GM18505 (cell line): ENCODE results near the gene NTM.

Experiments
- ATAC-seq: cut with Tn5 transposase; IDR thresholded peaks from one replicate; pipeline ENCODE4 v1.9.1; 2021; ENCODE audit not compliant: unreplicated experiment
- POLR2A ChIP-seq: IDR thresholded peaks from 4 replicates; pipeline ENCODE4 v1.6.1; 2011; ENCODE audit warnings: borderline replicate concordance; ENCODE audit not compliant: insufficient read depth, insufficient read length; ENCODE audit errors: extremely low read depth

Gene NTM

DNA sequence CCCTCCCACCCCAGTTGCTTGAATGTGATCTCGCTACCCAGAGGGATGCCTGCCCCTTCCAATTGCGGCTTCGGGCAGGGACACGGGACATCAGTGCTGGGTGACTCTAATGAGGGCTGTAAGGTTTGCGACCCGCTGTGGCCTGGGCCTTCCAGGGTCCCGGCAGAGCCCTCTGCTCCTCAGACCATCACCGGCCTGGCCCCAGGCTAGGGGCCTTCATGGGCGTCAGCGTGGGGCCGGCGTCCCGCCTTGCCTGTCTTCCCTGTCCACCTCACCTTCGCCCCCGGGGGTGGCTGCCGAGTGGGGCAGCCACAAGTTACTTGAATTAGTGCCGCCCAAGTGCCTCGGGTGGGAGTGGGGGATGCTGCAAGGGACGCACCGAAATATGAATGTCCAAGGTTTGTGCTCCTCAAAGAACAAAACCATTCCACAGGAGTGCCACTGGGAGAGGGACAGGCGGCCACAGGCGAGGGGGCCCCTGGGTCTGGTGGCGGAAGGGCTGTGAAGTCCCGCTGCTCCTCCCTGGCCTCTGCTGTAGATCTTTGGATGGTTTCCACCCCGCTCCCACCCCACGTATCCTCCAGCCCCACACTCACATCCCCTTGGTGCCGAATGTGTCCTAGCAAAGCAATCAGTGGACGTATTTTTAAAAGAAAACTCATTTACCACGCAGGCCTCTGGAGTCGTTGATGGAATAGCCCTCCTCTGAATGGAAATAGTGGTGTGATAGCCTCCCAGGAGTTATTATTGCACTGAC, 317.1 kb downstream of the NTM start:
- TF ChIP-seq POLR2A = no peak
- no peak for ATAC-seq

- TF ChIP-seq POLR2A = no peak
- peak; percentile 66 for ATAC-seq
These were observed 317.8 kb downstream of the NTM start for GRCh38 chr11:131688048-131688693.

GRCh38 chr11:131689049-131689925, 318.9 kb downstream of the NTM start:
- no peak for ATAC-seq
- no peak for TF ChIP-seq POLR2A

- no peak for TF ChIP-seq POLR2A
- no peak for ATAC-seq
These were observed 319.9 kb downstream of the NTM start for GRCh38 chr11:131690362-131690761.

- no peak for ATAC-seq
- TF ChIP-seq POLR2A = no peak
These were observed 320.4 kb downstream of the NTM start for GRCh38 chr11:131690776-131691175.

DNA sequence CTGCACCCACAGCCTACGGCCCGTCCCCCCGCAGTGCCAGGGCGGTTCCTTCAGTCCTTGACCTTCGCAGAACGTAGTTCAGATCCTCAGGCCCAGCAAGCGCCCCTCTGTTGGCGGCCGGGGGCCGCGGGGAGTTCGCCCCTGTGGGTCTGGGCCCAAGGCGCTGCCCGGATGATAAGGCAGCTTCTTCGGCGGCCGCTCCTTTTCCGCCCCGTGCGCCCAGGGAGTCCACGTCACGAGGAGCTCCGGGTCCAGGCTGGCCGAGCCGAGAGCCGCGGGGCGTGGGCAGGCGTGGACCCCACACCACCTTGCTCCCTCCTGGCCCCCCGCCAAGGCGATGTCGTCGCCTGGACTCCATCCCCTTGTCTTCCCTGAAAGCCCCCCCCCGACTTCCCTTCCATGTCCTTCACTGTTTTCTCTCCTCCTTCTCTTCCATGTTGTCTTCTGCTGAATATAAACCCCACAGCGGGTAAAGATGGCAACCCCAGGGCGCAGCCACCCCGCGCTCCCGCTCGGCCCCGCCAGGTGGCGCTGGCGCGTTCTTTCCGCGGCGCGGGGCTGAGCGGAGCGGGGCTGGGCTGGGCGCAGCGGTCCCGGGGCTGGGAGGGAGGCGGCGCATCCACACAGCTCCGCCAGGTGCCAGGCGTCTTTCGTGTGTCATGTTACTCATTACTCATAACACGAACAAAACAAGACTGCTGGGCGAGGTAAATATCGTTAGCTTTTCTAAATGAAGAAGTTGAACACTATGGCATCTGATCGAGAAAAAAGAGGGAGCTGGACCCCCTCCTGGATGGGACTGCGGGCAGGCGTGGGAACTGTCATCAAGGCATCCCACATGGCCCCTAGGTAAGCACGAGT, 321.0 kb downstream of the NTM start:
- no peak for TF ChIP-seq POLR2A

GRCh38 chr11:131692151-131692550, 321.7 kb downstream of the NTM start:
- no peak for TF ChIP-seq POLR2A
- no peak for ATAC-seq

More for the DNA sequence above, 321.0 kb downstream of the NTM start:
- no peak for ATAC-seq

DNA sequence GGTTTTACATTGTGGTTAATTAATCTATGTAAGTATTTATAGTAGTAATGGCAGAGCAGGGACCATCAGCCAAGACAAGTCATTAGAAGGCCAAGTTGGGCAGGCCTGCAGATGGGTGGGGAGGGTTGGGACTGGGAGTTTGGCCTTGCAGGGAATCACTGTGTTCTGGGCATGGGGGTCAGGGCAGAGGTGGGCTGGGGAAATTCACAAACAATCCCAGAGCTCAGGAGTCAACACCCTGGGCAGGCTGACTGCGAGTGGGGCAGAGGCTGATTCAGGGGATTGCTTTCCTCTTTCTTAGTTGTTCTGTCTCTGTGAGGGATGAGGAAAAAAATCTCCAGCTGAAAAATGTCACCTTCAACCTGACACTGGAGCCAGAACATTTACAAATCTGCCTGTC, 322.5 kb downstream of the NTM start:
- TF ChIP-seq POLR2A = no peak

DNA sequence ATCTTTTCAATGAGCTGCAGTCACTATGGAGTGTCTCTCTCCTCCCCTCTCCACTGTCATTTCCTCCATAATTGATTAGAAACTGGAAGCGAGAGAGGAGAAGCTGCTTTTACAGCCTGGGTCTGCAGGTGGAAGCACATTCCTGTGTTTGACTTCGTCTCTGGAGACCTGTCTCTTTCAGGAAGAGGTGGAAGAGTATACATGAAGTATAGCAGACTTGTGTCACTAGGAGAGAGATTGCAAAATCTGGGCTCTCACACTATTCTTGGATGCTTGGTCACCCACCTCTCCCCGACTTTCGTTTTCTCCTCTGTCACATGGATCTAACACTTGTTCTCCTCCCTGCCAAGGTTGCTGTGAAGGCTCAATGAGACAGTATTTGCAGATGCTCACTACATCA, 323.3 kb downstream of the NTM start:
- no peak for ATAC-seq
- TF ChIP-seq POLR2A = no peak

More for the DNA sequence above, 322.5 kb downstream of the NTM start:
- no peak for ATAC-seq

DNA sequence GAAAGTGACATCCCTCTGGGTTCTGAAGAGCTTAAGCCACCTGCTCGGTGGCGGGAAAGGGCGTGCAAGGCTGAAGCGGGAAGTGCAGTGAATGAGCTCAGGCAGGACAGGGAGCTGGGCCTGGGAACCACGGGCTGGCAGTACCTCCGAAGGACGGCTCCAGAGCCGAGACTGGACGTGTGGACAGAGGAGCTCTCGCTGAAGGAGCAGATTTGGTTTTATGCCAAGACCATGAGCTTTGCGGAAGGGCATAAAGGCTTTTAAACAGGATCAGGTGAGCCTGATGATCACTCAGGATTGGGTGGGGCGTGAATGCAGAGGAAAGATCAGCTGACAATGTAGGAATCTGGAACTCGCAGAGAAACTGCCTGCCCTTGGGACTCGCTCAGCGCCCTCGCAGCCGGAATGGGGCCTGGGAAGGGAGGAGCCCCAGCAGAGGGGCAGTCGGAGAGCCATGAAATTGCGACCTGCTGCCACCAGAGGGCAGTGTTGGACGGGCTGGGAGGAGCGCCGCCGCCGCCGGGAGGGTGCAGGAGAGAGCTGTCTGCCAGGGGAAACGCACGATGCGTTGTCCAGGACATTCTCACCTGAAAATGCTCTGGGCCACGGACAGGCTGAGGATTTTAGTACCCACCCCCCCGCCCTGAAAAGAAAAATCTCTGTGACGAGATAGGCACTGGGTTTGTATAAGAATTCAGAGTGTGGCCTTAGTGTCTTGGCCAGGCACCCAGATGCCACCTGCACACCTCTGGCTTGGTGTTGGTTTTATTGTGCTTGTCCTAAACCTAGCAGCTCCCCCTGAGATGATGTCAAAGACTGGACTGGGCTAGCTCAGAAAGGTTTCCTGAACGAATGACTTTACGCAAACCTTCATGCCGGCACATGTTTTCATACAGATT, 324.4 kb downstream of the NTM start:
- TF ChIP-seq POLR2A = no peak
- peak; percentile 96 for ATAC-seq

DNA sequence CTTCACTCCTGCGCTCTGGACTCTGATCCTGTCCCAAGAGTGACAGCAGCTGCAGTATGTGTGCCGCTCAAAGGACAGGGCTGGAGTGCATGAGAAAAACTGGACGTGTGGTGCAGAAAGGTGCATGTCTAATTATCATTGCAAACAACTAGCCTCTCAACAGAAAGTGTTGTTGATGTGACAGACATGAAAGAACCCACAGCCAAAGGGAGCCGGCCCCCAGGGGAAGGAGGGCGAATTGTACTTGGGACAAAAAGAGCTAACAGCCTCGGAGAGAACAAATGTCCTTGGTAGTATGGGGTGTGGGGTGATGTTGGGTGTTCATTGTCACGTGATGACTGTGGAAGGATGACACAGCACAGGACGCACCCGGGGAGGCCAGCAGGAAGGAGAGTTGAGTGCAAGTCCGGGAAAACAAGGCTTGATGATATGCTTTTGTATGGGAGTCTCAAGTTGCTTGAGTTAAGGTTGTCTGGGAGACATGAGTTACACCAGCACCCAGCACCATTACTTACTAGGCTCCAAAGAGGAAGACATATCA, 325.5 kb downstream of the NTM start:
- no peak for TF ChIP-seq POLR2A
- no peak for ATAC-seq

DNA sequence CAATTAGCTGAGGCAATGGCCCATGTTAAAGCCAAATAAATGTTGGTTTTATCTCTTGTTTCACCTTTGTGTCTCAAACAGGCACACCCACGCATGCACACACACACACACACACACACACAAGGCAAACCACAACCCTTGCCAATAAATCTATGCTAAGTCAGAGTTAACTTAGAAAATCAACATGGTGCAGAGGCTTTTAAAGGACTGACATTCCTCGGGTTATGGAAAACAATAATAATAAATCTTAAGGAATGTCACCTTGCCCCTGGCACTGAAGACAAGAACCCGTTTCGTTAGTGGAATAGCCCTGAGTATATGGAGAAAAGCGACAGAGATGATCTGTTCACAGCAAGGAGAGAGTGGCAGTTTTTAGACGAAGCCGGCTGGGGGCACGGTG, 326.3 kb downstream of the NTM start:
- no peak for ATAC-seq
- no peak for TF ChIP-seq POLR2A

GRCh38 chr11:131703311-131703710, 332.9 kb downstream of the NTM start:
- ATAC-seq = no peak
- TF ChIP-seq POLR2A = no peak
